ENCODE data around the gene CAB39L. TPM values are rescaled to one million over a fixed set of nuclear protein-coding genes. Genes with fewer than 3 reads are reported as not detected.

The CAB39L gene
- total and polyA plus RNA-seq, 4 donors = 1.8 to 5.1 (median 2.1) TPM

DNA sequence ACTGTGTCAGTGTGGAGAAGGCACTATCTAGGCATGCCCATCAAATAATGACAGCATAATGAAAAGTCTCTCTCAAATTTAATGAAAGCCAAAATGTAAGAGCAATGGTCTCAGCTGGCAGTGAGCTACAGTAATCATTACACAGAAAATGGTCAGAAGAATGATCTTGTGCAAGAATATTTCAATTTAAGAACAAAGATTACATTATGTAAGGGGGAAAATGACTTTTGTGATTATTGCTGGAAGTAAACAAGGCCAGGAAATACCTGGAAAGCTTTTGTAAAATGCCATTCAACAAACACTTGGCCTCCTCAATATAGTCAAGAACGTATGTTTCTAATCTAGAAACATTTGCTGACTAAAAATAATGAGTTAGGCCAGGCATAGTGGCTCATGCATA, 89.1 kb downstream of the CAB39L start:
- WGBS = 82% methylated on average over 1 of the region's 1 CpG
- no peak for DNase-seq (ENCODE audit: low spot score)
- no peaks in the 10 kb centered on the region for H3K4me1 ChIP-seq (ENCODE audit: control insufficient read depth in 4 of 4, insufficient read depth in 4 of 4, low read length in 3 of 4)
- no peak for TF ChIP-seq GABPA (IDR thresholded peaks at IDR 0.05 in 1 of 2, conservative IDR thresholded peaks at IDR 0.05 in 1 of 2)
- TF ChIP-seq YY1 (IDR thresholded peaks at IDR 0.05) = no peak
- TF ChIP-seq SP1 (IDR thresholded peaks at IDR 0.05) = no peak
- no peak for TF ChIP-seq HNF4A (conservative IDR thresholded peaks at IDR 0.05)
- no peak for TF ChIP-seq TAF1 (conservative IDR thresholded peaks at IDR 0.05)
- no peak for TF ChIP-seq FOXA2 (IDR thresholded peaks at IDR 0.05)
- TF ChIP-seq HNF4G (IDR thresholded peaks at IDR 0.05) = no peak
- no peak for TF ChIP-seq NR2F2 (IDR thresholded peaks at IDR 0.05)
- TF ChIP-seq EGR1 (IDR thresholded peaks at IDR 0.05; ENCODE audit: low read depth in 2 of 2) = no peak
- TF ChIP-seq, protein P1, sequence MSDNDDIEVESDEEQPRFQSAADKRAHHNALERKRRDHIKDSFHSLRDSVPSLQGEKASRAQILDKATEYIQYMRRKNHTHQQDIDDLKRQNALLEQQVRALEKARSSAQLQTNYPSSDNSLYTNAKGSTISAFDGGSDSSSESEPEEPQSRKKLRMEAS (IDR thresholded peaks at IDR 0.05) = no peak
- TF ChIP-seq, protein P2, sequence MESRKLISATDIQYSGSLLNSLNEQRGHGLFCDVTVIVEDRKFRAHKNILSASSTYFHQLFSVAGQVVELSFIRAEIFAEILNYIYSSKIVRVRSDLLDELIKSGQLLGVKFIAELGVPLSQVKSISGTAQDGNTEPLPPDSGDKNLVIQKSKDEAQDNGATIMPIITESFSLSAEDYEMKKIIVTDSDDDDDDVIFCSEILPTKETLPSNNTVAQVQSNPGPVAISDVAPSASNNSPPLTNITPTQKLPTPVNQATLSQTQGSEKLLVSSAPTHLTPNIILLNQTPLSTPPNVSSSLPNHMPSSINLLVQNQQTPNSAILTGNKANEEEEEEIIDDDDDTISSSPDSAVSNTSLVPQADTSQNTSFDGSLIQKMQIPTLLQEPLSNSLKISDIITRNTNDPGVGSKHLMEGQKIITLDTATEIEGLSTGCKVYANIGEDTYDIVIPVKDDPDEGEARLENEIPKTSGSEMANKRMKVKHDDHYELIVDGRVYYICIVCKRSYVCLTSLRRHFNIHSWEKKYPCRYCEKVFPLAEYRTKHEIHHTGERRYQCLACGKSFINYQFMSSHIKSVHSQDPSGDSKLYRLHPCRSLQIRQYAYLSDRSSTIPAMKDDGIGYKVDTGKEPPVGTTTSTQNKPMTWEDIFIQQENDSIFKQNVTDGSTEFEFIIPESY (IDR thresholded peaks at IDR 0.05) = no peak
- TF ChIP-seq RXRA (IDR thresholded peaks at IDR 0.05) = no peak
- H3K27ac ChIP-seq (ENCODE audit: low read depth in 1 of 2, low read length in 2 of 2) = no peak overlapping the region
- H3K36me3 ChIP-seq (ENCODE audit: control insufficient read depth in 4 of 4, insufficient read depth in 3 of 4, low read depth in 1 of 4, low read length in 3 of 4) = no peaks in the 10 kb centered on the region
- H3K9ac ChIP-seq (ENCODE audit: low read depth in 1 of 2, low read length in 2 of 2) = no peak overlapping the region
- H3K9me3 ChIP-seq (ENCODE audit: control insufficient read depth in 4 of 4, low read length in 3 of 4) = peaks cover 0 to 2% (median 0%) of the 10 kb centered on the region in 4 donors
- no peak overlapping the region for H3K4me3 ChIP-seq (ENCODE audit: low read depth in 1 of 3, low read length in 3 of 3)
- no peaks in the 10 kb centered on the region for H3K27me3 ChIP-seq (ENCODE audit: control insufficient read depth in 4 of 4, insufficient read depth in 4 of 4, low read length in 3 of 4)

DNA sequence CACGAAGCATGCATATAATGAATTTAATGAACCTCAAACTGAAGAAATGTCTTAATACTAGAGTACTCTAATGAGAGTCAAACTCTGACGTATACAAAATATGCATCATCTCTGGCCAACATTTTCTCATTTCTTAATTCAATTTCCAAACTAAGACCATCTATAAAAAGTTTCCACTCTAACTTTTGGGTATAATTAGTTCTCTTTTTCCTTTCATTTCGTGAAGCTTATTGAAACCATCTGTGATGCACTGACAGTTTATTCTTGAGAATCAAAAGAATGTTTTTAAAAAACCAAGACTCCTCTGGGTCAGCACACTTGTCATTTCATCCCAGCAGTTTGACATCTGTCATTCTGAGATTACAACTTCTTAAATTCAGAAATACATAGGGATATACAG, 90.0 kb downstream of the CAB39L start:
- H3K4me1 ChIP-seq (ENCODE audit: control insufficient read depth in 4 of 4, insufficient read depth in 4 of 4, low read length in 3 of 4) = no peaks in the 10 kb centered on the region
- no peaks in the 10 kb centered on the region for H3K27me3 ChIP-seq (ENCODE audit: control insufficient read depth in 4 of 4, insufficient read depth in 4 of 4, low read length in 3 of 4)
- no peak overlapping the region for H3K4me3 ChIP-seq (ENCODE audit: low read depth in 1 of 3, low read length in 3 of 3)
- 87% methylated on average over 3 of the region's 3 CpGs for WGBS
- no peak overlapping the region for H3K27ac ChIP-seq (ENCODE audit: low read depth in 1 of 2, low read length in 2 of 2)
- peaks cover 0 to 2% (median 0%) of the 10 kb centered on the region in 4 donors for H3K9me3 ChIP-seq (ENCODE audit: control insufficient read depth in 4 of 4, low read length in 3 of 4)
- H3K9ac ChIP-seq (ENCODE audit: low read depth in 1 of 2, low read length in 2 of 2) = no peak overlapping the region
- no peaks in the 10 kb centered on the region for H3K36me3 ChIP-seq (ENCODE audit: control insufficient read depth in 4 of 4, insufficient read depth in 3 of 4, low read depth in 1 of 4, low read length in 3 of 4)
- no peak for DNase-seq (ENCODE audit: low spot score)
- TF ChIP-seq HNF4A (conservative IDR thresholded peaks at IDR 0.05) = no peak
- no peak for TF ChIP-seq HNF4G (IDR thresholded peaks at IDR 0.05)
- TF ChIP-seq, protein P3, sequence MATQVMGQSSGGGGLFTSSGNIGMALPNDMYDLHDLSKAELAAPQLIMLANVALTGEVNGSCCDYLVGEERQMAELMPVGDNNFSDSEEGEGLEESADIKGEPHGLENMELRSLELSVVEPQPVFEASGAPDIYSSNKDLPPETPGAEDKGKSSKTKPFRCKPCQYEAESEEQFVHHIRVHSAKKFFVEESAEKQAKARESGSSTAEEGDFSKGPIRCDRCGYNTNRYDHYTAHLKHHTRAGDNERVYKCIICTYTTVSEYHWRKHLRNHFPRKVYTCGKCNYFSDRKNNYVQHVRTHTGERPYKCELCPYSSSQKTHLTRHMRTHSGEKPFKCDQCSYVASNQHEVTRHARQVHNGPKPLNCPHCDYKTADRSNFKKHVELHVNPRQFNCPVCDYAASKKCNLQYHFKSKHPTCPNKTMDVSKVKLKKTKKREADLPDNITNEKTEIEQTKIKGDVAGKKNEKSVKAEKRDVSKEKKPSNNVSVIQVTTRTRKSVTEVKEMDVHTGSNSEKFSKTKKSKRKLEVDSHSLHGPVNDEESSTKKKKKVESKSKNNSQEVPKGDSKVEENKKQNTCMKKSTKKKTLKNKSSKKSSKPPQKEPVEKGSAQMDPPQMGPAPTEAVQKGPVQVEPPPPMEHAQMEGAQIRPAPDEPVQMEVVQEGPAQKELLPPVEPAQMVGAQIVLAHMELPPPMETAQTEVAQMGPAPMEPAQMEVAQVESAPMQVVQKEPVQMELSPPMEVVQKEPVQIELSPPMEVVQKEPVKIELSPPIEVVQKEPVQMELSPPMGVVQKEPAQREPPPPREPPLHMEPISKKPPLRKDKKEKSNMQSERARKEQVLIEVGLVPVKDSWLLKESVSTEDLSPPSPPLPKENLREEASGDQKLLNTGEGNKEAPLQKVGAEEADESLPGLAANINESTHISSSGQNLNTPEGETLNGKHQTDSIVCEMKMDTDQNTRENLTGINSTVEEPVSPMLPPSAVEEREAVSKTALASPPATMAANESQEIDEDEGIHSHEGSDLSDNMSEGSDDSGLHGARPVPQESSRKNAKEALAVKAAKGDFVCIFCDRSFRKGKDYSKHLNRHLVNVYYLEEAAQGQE (IDR thresholded peaks at IDR 0.05) = no peak
- no peak for TF ChIP-seq FOXA1 (IDR thresholded peaks at IDR 0.05)
- TF ChIP-seq YY1 (IDR thresholded peaks at IDR 0.05) = no peak
- TF ChIP-seq EGR1 (IDR thresholded peaks at IDR 0.05; ENCODE audit: low read depth in 2 of 2) = no peak
- TF ChIP-seq, protein P4, sequence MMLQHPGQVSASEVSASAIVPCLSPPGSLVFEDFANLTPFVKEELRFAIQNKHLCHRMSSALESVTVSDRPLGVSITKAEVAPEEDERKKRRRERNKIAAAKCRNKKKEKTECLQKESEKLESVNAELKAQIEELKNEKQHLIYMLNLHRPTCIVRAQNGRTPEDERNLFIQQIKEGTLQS (IDR thresholded peaks at IDR 0.05) = no peak
- TF ChIP-seq GABPA (IDR thresholded peaks at IDR 0.05 in 1 of 2, conservative IDR thresholded peaks at IDR 0.05 in 1 of 2) = no peak
- no peak for TF ChIP-seq RXRA (IDR thresholded peaks at IDR 0.05)
- TF ChIP-seq JUND (IDR thresholded peaks at IDR 0.05) = no peak
- no peak for TF ChIP-seq TAF1 (conservative IDR thresholded peaks at IDR 0.05)
- no peak for TF ChIP-seq FOXA2 (IDR thresholded peaks at IDR 0.05)
- no peak for TF ChIP-seq RAD21 (IDR thresholded peaks at IDR 0.05)
- TF ChIP-seq NR2F2 (IDR thresholded peaks at IDR 0.05) = no peak
- TF ChIP-seq, protein P1 (IDR thresholded peaks at IDR 0.05) = no peak
- TF ChIP-seq, protein P5, sequence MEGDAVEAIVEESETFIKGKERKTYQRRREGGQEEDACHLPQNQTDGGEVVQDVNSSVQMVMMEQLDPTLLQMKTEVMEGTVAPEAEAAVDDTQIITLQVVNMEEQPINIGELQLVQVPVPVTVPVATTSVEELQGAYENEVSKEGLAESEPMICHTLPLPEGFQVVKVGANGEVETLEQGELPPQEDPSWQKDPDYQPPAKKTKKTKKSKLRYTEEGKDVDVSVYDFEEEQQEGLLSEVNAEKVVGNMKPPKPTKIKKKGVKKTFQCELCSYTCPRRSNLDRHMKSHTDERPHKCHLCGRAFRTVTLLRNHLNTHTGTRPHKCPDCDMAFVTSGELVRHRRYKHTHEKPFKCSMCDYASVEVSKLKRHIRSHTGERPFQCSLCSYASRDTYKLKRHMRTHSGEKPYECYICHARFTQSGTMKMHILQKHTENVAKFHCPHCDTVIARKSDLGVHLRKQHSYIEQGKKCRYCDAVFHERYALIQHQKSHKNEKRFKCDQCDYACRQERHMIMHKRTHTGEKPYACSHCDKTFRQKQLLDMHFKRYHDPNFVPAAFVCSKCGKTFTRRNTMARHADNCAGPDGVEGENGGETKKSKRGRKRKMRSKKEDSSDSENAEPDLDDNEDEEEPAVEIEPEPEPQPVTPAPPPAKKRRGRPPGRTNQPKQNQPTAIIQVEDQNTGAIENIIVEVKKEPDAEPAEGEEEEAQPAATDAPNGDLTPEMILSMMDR (IDR thresholded peaks at IDR 0.05; ENCODE audit: low read depth, low read length, missing input control) = no peak
- TF ChIP-seq SP1 (IDR thresholded peaks at IDR 0.05) = no peak
- TF ChIP-seq, protein P2 (IDR thresholded peaks at IDR 0.05) = no peak

Data from liver (tissue), 9 donors.